SK-N-SH treated with all-trans-retinoic acid at 6 μM for 48 hours (cell line): Measurements from ENCODE around the gene RLN3.
"Not testable (repeated sequence)": the region's sequence is repeated elsewhere in the genome, so short reads cannot be mapped to it uniquely, and the experiment has no call there.

Experiments
- ARNTL ChIP-seq: fragments of 450-650 bp; formaldehyde crosslinking; IDR thresholded peaks from 2 replicates; pipeline ENCODE4 v1.5.0; 2020; ENCODE audit warnings: low read depth, mild to moderate bottlenecking, moderate library complexity, borderline replicate concordance
- BACH2 ChIP-seq: fragments of 250-450 bp; sonication (Bioruptor Pico); IDR thresholded peaks from 2 replicates; pipeline ENCODE4 v1.9.0; 2021; ENCODE audit warnings: mild to moderate bottlenecking, borderline replicate concordance
- CSRNP3 ChIP-seq: fragments of 250-450 bp; sonication (Bioruptor Pico); IDR thresholded peaks from 2 replicates; pipeline ENCODE4 v1.5.1; 2021; ENCODE audit warnings: mild to moderate bottlenecking, moderate library complexity
- GLIS3 ChIP-seq: fragments of 250-450 bp; sonication (Bioruptor Pico); IDR thresholded peaks from 2 replicates; pipeline ENCODE4 v1.5.0; 2020; ENCODE audit warnings: mild to moderate bottlenecking, moderate library complexity
- RARB ChIP-seq: fragments of 250-450 bp; sonication (Bioruptor Pico); IDR thresholded peaks from 2 replicates; pipeline ENCODE4 v1.8.0; 2021; ENCODE audit warnings: mild to moderate bottlenecking, moderate library complexity
- ZFP3 ChIP-seq: fragments of 250-450 bp; sonication (Bioruptor Pico); IDR thresholded peaks from 2 replicates; pipeline ENCODE4 v1.5.0; 2020; ENCODE audit warnings: mild to moderate bottlenecking, moderate library complexity
- ZNF70 ChIP-seq: fragments of 450-650 bp; formaldehyde crosslinking; IDR thresholded peaks from 2 replicates; pipeline ENCODE4 v1.5.0; 2020; ENCODE audit warnings: mild to moderate bottlenecking, moderate library complexity
- TF ChIP-seq, protein P1 (sequence below): fragments of 250-450 bp; sonication (Bioruptor Pico); IDR thresholded peaks from 2 replicates; pipeline ENCODE4 v1.8.0; 2020; ENCODE audit warnings: mild to moderate bottlenecking, moderate library complexity, borderline replicate concordance
- TF ChIP-seq, protein P2 (sequence below): fragments of 250-450 bp; sonication (Bioruptor Pico); IDR thresholded peaks from 2 replicates; pipeline ENCODE4 v1.5.1; 2020; ENCODE audit warnings: low read depth, mild to moderate bottlenecking, moderate library complexity

DNA sequence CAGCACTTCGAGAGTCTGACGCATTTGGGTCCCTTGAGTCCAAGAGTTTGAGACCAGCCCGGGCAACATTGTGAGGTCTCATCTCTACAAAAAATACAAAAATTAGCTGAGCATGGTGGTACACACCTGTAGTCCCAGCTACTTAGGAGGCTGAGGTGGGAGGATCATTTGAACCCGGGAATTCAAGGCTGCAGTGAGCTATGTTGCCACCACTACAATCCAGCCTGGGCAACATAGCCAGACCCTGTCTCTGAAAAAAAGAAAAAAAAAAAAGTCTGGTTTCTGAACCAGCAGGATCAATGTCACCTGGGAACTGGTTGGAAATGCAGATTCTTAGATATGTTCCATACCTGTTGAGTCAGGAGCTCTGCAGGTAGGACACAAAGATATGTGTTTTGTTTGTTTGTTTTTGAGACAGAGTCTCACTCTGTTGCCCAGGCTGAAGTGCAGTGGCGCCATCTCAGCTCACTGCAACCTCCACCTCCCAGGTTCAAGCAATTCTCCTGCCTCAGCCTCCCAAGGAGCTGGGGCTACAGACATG lies 1.2 kb upstream of the RLN3 start:
- TF ChIP-seq, protein P1, sequence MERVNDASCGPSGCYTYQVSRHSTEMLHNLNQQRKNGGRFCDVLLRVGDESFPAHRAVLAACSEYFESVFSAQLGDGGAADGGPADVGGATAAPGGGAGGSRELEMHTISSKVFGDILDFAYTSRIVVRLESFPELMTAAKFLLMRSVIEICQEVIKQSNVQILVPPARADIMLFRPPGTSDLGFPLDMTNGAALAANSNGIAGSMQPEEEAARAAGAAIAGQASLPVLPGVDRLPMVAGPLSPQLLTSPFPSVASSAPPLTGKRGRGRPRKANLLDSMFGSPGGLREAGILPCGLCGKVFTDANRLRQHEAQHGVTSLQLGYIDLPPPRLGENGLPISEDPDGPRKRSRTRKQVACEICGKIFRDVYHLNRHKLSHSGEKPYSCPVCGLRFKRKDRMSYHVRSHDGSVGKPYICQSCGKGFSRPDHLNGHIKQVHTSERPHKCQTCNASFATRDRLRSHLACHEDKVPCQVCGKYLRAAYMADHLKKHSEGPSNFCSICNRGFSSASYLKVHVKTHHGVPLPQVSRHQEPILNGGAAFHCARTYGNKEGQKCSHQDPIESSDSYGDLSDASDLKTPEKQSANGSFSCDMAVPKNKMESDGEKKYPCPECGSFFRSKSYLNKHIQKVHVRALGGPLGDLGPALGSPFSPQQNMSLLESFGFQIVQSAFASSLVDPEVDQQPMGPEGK = not testable (repeated sequence)
- not testable (repeated sequence) for TF ChIP-seq ARNTL (CRISPR knock-in tag); CSRNP3 (CRISPR knock-in tag); ZNF70 (CRISPR knock-in tag); BACH2 (CRISPR knock-in tag); RARB (CRISPR knock-in tag); ZFP3; GLIS3 (CRISPR knock-in tag)
- TF ChIP-seq, protein P2, sequence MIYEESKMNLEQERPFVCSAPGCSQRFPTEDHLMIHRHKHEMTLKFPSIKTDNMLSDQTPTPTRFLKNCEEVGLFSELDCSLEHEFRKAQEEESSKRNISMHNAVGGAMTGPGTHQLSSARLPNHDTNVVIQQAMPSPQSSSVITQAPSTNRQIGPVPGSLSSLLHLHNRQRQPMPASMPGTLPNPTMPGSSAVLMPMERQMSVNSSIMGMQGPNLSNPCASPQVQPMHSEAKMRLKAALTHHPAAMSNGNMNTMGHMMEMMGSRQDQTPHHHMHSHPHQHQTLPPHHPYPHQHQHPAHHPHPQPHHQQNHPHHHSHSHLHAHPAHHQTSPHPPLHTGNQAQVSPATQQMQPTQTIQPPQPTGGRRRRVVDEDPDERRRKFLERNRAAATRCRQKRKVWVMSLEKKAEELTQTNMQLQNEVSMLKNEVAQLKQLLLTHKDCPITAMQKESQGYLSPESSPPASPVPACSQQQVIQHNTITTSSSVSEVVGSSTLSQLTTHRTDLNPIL = not testable (repeated sequence)
